Pancreas (tissue), 10 donors: ENCODE results near the gene MRNIP. TPM values are rescaled to one million over a fixed set of nuclear protein-coding genes. Genes with fewer than 3 reads are reported as not detected.

Experiments
- ATAC-seq, 4 donors: fragments of 200-7000 bp; cut with Tn5 transposase; one replicate each; pipeline versions ENCODE4 v1.8.0 to v1.9.1; 2020; ENCODE audit warnings: mild to moderate bottlenecking in 4 of 4, moderate library complexity in 4 of 4
- DNase-seq, 6 donors: peaks; one replicate each; pipeline ENCODE4 v3.0.0-alpha.2; 2020
- FAIRE-seq: peaks from 2 replicates; lab custom pipeline; 2012; peaks lifted over from hg19 to GRCh38; lab: Jason Lieb, UNC
- H3K27ac ChIP-seq, 4 donors: fragments of 200-600 bp; sonication (generic); 1 replicate in 3 of 4; 2 replicates in 1 of 4; pipeline versions ENCODE4 v1.5.0 to v1.8.0; 2020
- H3K27me3 ChIP-seq, 4 donors: fragments of 200-600 bp; one replicate each; pipeline ENCODE4 v1.8.0; 2021
- H3K36me3 ChIP-seq, 3 donors: fragments of 200-600 bp; sonication (generic) in 1 of 3; one replicate each; pipeline versions ENCODE4 v1.5.0 to v1.8.0; 2020 to 2021
- H3K4me1 ChIP-seq, 3 donors: fragments of 200-600 bp; one replicate each; pipeline ENCODE4 v1.8.0; 2021
- H3K4me3 ChIP-seq, 4 donors: fragments of 200-600 bp; sonication (generic) in 2 of 4; one replicate each; pipeline versions ENCODE4 v1.5.0 to v1.8.0; 2020 to 2021
- H3K9me3 ChIP-seq, 4 donors: fragments of 200-600 bp; one replicate each; pipeline ENCODE4 v1.8.0; 2021
- WGBS, 2 donors: extraction: QIAGEN DNeasy Blood & Tissue Kit; methylation state at CpG; one replicate each; pipeline ENCODE4 v1.1.7; 2013; 5-methylcytosine and 5-hydroxymethylcytosine counted together
- intact Hi-C, 3 donors: fragments of 100-400 bp; cut with DNase I; formaldehyde crosslinking; loops; one replicate each; pipeline versions ENCODE4 v1.11.1 to v1.14.2; 2022
- polyA plus RNA-seq, 2 donors: library from polyadenylated mRNA; stranded (reverse); fragments of 200-250 nt; gene quantifications; one replicate each; pipeline ENCODE4 v1.2.3, GENCODE V29; 2013
- total RNA-seq, 6 donors: library from RNA; stranded (reverse); fragmentation: NEBNext Ultra II Directional in 4 of 6; extraction: Animal tissue kit (Norgen Biotek cat#: 25700) in 4 of 6; gene quantifications; one replicate each; pipeline versions ENCODE4 v1.2.1 to v1.2.4, GENCODE V29; 2021 to 2023
- TF ChIP-seq, protein P1 (sequence below), 4 donors: fragments of 200-600 bp; sonication (generic) in 3 of 4; IDR thresholded peaks; one replicate each; pipeline versions ENCODE4 v1.5.0 to v1.8.0; 2021; ENCODE audit warnings: antibody characterized with exemption in 4 of 4
- donor health status: healthy with polysubstance abuse.
- donor health status: DM: no; HTN: no; CAD: no; lungs with moderate emphysema.
- donor health status: DM: no; HTN: no; CAD: no.
- donor health status: control.
- donor health status: control.
- donor health status: Bipolar disorder and iron deficiency.
- donor health status: DM: yes; HTN: yes; CAD: no.
- donor health status: DM: no; HTN: no; CAD: no.
- donor health status: DM: no; HTN: no; CAD: no.
- donor health status: DM: yes; HTN: yes; CAD: no.

MRNIP gene
- total and polyA plus RNA-seq, 8 donors: 8.6 to 53.1 (median 16.9) TPM

DNA sequence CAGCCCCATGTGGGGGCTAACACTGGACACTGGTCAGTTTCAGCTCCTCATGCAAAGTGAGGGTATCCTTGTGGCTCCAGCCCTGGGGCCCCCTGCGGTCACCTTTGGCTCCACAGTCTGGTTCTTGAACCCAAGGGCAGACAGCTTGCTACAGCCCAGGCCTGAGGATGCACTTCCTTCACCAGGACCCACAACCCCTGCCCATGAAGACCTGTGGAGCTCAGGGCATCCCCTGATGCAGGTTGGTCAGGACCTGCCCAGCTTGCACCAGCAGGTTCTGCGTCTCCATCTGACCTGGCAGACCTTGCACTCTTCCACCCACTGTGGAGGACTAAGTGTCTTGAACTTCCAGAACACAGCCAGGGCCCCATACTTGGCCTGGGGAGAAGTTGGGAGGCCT lies 3.7 kb upstream of the MRNIP start:
- Histone ChIP-seq H3K4me1 (peaks cover 0 to 3% (median 0%) of the 10 kb centered on the region in 3 donors), H3K27me3 (no peaks in the 10 kb centered on the region), H3K4me3 (no peak overlapping the region), H3K9me3 (no peaks in the 10 kb centered on the region), H3K27ac (no peak overlapping the region), H3K36me3 (peaks cover 0 to 31% (median 8%) of the 10 kb centered on the region in 3 donors)
- WGBS, 2 donors: 97% methylated on average over 2 of the region's 2 CpGs
- ATAC-seq: no peak
- TF ChIP-seq, protein P1, sequence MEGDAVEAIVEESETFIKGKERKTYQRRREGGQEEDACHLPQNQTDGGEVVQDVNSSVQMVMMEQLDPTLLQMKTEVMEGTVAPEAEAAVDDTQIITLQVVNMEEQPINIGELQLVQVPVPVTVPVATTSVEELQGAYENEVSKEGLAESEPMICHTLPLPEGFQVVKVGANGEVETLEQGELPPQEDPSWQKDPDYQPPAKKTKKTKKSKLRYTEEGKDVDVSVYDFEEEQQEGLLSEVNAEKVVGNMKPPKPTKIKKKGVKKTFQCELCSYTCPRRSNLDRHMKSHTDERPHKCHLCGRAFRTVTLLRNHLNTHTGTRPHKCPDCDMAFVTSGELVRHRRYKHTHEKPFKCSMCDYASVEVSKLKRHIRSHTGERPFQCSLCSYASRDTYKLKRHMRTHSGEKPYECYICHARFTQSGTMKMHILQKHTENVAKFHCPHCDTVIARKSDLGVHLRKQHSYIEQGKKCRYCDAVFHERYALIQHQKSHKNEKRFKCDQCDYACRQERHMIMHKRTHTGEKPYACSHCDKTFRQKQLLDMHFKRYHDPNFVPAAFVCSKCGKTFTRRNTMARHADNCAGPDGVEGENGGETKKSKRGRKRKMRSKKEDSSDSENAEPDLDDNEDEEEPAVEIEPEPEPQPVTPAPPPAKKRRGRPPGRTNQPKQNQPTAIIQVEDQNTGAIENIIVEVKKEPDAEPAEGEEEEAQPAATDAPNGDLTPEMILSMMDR (IDR thresholded peaks at IDR 0.05): no peak
- no peak for FAIRE-seq
- peak in 1 of 6 donors; percentile 44 for DNase-seq
- intact Hi-C loops: no loop called here

DNA sequence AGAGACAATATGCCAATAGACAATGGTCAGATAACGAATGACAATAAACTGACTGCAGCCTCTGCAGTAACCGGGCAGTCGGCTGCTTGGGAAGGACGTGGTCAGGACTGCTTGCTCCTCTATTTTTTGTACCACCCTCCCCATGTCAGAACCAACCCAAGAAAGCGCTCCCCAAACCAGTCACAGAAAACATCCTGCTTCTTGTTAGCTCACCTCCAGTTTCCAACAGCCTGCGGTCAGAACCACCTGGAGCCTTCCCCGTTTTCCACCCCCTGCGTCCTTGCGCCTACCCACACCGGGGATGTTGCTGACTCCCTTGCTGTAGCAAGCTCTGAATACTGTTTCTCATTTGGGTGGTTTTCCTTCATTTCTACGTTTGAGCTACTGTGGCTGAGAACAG lies 1.7 kb upstream of the MRNIP start:
- Histone ChIP-seq H3K4me1 (peaks cover 0 to 5% (median 0%) of the 10 kb centered on the region in 3 donors), H3K36me3 (peaks cover 0 to 24% (median 8%) of the 10 kb centered on the region in 3 donors), H3K27me3 (no peaks in the 10 kb centered on the region), H3K4me3 (no peak overlapping the region), H3K27ac (no peak overlapping the region), H3K9me3 (no peaks in the 10 kb centered on the region)
- TF ChIP-seq, protein P1 (IDR thresholded peaks at IDR 0.05): no peak
- intact Hi-C loops: no loop called here
- WGBS, 2 donors: 81 to 84% methylated on average over 11 of the region's 11 CpGs
- FAIRE-seq: no peak
- no peak for ATAC-seq
- DNase-seq: no peak

DNA sequence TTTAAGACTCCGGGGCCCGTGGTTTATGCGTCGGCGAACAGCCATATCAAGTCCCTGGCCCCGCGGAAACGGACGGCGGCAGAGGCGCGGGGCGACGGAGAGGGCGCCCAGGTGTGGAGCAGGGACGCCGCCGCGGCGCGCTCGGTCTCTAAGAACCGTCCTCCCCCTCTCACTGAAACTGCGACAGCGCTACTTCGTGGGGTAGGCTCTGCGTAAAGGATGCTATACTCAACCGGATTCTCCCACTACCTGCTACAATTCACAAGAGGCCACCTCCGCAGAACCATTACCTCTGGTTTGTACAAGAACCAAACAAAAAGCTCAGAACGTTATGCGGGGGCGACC lies 404 bp downstream of the MRNIP start:
- Histone ChIP-seq H3K27ac (peak overlapping the region; percentile 76 to 89 (median 82)), H3K4me1 (peaks cover 0 to 5% (median 0%) of the 10 kb centered on the region in 3 donors), H3K9me3 (no peaks in the 10 kb centered on the region), H3K4me3 (peak overlapping the region; percentile 75 to 99 (median 91)), H3K27me3 (no peaks in the 10 kb centered on the region), H3K36me3 (peaks cover 0 to 7% (median 4%) of the 10 kb centered on the region in 3 donors)
- FAIRE-seq: no peak
- DNase-seq: peak in 3 of 6 donors; percentile 33 to 76 (median 71)
- intact Hi-C loops: no loop called here
- TF ChIP-seq, protein P1 (IDR thresholded peaks at IDR 0.05): no peak
- peak; percentile 54 to 80 (median 68) for ATAC-seq
- WGBS, 2 donors: 0 to 1% methylated on average over 32 of the region's 32 CpGs

DNA sequence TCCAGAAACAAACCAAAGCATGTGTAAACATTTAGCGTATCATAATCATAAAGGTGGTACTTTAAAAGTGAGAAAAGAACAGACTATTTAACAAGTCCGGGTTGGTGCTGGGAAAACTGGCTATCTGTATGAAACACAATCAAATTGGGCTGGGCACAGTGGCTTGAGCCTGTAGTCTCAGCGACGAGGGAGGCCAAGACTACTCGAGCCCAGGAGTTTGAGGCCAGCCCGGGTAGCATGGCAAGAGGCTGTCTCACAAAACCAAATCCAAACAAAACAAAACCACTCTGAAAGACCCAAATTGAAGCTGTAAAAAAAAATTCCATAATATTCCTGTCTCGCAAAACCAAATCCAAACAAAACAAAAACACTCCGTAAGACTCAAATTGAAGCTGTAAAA lies 4.3 kb downstream of the MRNIP start:
- peak in 1 of 6 donors; percentile 12 for DNase-seq
- intact Hi-C loops: no loop called here
- no peak for FAIRE-seq
- no peak overlapping the region for H3K27ac ChIP-seq
- TF ChIP-seq, protein P1 (IDR thresholded peaks at IDR 0.05): no peak
- H3K36me3 ChIP-seq: peaks cover 0 to 25% (median 0%) of the 10 kb centered on the region in 3 donors
- ATAC-seq: no peak
- H3K9me3 ChIP-seq: no peaks in the 10 kb centered on the region
- H3K27me3 ChIP-seq: no peaks in the 10 kb centered on the region
- H3K4me1 ChIP-seq: peaks cover 0 to 5% (median 0%) of the 10 kb centered on the region in 3 donors
- H3K4me3 ChIP-seq: no peak overlapping the region
- WGBS, 2 donors: 92 to 93% methylated on average over 8 of the region's 8 CpGs

DNA sequence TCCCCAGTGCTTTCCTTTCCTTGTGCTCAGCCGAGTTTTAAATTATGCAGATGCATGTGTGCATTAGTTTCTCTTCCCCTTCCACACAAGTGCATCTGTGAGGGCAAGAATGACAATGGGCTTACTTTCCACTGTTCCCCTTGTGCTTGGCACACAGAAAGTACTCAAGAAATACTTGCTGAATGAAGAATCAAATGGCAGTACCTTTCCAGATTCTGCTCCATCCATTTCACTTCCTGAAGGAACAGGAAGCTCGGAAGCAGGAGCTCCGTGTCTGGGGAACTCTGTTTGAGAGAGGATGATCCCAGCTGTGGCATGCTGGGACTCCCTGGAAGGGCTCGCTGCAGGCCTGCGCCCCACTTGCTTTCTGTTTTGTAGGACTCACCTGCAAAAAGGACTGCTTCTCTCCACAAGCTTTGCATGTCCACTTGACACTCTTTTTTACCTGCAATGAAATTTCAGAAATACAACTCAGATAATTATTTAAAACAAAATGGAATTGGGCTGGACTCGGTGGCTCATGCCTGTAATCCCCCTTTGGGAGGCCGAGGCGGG lies 5.5 kb downstream of the MRNIP start:
- H3K4me1 ChIP-seq: peaks cover 0 to 5% (median 0%) of the 10 kb centered on the region in 3 donors
- peak in 1 of 6 donors; percentile 5 for DNase-seq
- no peak for FAIRE-seq
- no peaks in the 10 kb centered on the region for H3K9me3 ChIP-seq
- no peak overlapping the region for H3K4me3 ChIP-seq
- 88 to 89% methylated on average over 8 of the region's 8 CpGs for WGBS, 2 donors
- peak in 1 of 4 donors; percentile 39 for ATAC-seq
- H3K36me3 ChIP-seq: peaks cover 0 to 33% (median 0%) of the 10 kb centered on the region in 3 donors
- H3K27me3 ChIP-seq: no peaks in the 10 kb centered on the region
- no peak overlapping the region for H3K27ac ChIP-seq
- TF ChIP-seq, protein P1 (IDR thresholded peaks at IDR 0.05): no peak
- intact Hi-C loops: no loop called here
